ENCODE data around the gene NRG2.

DNA sequence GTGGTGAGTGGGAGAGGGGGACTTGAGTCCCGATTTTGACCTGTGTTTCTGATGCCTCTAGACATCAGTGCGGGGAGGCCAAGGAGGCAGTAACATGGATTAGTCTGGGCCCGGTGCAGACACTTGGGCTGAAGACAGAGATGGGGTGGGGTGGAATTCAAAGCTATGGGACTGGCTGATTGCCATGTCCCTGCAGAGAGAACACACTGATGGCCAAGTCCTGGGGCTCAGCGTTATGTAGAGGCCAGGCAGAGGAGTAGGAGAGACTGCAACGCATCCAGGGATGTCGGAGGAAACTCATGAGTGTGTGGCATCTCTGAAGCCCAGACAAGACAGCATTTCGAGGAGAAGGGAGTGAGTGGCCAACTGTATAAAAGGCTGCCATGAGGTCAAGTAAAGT lies 217.4 kb downstream of the NRG2 start:
- TF ChIP-seq, protein P1, sequence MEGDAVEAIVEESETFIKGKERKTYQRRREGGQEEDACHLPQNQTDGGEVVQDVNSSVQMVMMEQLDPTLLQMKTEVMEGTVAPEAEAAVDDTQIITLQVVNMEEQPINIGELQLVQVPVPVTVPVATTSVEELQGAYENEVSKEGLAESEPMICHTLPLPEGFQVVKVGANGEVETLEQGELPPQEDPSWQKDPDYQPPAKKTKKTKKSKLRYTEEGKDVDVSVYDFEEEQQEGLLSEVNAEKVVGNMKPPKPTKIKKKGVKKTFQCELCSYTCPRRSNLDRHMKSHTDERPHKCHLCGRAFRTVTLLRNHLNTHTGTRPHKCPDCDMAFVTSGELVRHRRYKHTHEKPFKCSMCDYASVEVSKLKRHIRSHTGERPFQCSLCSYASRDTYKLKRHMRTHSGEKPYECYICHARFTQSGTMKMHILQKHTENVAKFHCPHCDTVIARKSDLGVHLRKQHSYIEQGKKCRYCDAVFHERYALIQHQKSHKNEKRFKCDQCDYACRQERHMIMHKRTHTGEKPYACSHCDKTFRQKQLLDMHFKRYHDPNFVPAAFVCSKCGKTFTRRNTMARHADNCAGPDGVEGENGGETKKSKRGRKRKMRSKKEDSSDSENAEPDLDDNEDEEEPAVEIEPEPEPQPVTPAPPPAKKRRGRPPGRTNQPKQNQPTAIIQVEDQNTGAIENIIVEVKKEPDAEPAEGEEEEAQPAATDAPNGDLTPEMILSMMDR (IDR thresholded peaks at IDR 0.05), result no peak
- TF ChIP-seq POLR2A (IDR thresholded peaks at IDR 0.05), result no peak
